Testis (tissue), 2 donors: ENCODE data around the gene NRP2.

Experiments
- POLR2A ChIP-seq: fragments of 450-650 bp; IDR thresholded peaks from one replicate; pipeline ENCODE4 v1.6.1; 2017; ENCODE audit warnings: antibody characterized with exemption, mild to moderate bottlenecking, moderate library complexity
- TF ChIP-seq, protein P1 (sequence below), 3 experiments: fragments of 450-650 bp in 2 of 3; fragments of 200-600 bp in 1 of 3; sonication (generic) in 1 of 3; IDR thresholded peaks; one replicate each; pipeline ENCODE4 v1.5.1; 2016 to 2019; ENCODE audit warnings: antibody characterized with exemption in 3 of 3, mild to moderate bottlenecking in 2 of 3, moderate library complexity in 1 of 3

DNA sequence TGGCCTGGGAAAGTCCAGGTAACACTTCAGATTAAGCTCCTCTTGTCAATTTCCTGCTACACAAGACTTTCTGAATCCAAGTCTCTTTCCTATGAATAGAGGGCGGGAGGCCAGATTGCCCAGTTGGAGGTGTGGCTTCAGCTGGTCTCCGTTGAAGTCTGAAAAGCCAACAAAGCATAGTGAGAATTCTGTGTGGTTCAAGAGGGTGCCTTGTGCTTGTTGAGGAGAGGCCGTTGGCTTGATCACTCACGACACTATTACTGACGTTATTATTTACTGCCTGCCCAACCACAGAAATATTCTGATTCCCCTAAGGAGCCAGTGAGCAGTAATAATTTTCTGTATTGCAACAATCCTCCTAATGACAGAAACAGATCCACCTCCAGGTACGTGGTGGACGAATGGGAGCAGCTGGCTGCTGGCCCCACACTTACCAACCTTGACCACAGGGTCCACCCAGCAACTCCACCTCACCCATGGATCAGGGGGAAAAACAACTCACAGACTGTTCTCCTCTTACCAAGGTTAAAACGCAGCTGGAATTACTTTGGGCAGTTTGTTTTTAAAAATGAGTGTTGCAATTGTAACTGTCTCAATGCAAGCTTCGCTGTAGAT lies 21.9 kb downstream of the NRP2 start:
- TF ChIP-seq, protein P1, sequence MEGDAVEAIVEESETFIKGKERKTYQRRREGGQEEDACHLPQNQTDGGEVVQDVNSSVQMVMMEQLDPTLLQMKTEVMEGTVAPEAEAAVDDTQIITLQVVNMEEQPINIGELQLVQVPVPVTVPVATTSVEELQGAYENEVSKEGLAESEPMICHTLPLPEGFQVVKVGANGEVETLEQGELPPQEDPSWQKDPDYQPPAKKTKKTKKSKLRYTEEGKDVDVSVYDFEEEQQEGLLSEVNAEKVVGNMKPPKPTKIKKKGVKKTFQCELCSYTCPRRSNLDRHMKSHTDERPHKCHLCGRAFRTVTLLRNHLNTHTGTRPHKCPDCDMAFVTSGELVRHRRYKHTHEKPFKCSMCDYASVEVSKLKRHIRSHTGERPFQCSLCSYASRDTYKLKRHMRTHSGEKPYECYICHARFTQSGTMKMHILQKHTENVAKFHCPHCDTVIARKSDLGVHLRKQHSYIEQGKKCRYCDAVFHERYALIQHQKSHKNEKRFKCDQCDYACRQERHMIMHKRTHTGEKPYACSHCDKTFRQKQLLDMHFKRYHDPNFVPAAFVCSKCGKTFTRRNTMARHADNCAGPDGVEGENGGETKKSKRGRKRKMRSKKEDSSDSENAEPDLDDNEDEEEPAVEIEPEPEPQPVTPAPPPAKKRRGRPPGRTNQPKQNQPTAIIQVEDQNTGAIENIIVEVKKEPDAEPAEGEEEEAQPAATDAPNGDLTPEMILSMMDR (IDR thresholded peaks at IDR 0.05) = no peak
- TF ChIP-seq POLR2A = no peak
